DND-41 (cell line): ENCODE data around the gene PLCB4.

Experiments
- ATAC-seq: fragments of 200-7000 bp; cut with Tn5 transposase; 3 replicates; pipeline ENCODE4 v1.9.1; 2021; ENCODE audit warnings: low read depth; ENCODE audit not compliant: insufficient read depth
- DNase-seq: peaks from one replicate; pipeline ENCODE4 v3.0.0-alpha.2; 2020
- H2AFZ ChIP-seq: 2 replicates; pipeline ENCODE4 v1.6.0; 2012; ENCODE audit warnings: low read depth, low read length
- H3K27ac ChIP-seq: 2 replicates; pipeline ENCODE4 v1.5.1; 2012; ENCODE audit warnings: low read length, inconsistent platforms
- H3K27me3 ChIP-seq: fragments of 200-600 bp; sonication (generic); 2 replicates; pipeline ENCODE4 v1.6.0; 2012; ENCODE audit warnings: low read length, mild to moderate bottlenecking, inconsistent platforms; ENCODE audit not compliant: insufficient read depth, poor library complexity
- H3K36me3 ChIP-seq: 2 replicates; pipeline ENCODE4 v1.5.1; 2012; ENCODE audit warnings: low read length, inconsistent platforms; ENCODE audit not compliant: insufficient read depth
- H3K4me1 ChIP-seq: 2 replicates; pipeline ENCODE4 v1.5.1; 2012; ENCODE audit warnings: mild to moderate bottlenecking, low read length; ENCODE audit not compliant: insufficient read depth
- H3K4me2 ChIP-seq: 2 replicates; pipeline ENCODE4 v1.6.0; 2012; ENCODE audit warnings: mild to moderate bottlenecking, moderate library complexity, low read length, inconsistent platforms; ENCODE audit not compliant: insufficient read depth
- H3K4me3 ChIP-seq, 2 experiments: fragments of 200-600 bp in 1 of 2; shearing (Covaris generic) in 1 of 2; 2 replicates each; pipeline ENCODE4 v1.5.1; 2012 to 2016; ENCODE audit warnings: inconsistent platforms in 2 of 2, low read length in 2 of 2, mild to moderate bottlenecking in 2 of 2, low read depth in 1 of 2, moderate library complexity in 1 of 2
- H3K79me2 ChIP-seq: 2 replicates; pipeline ENCODE4 v1.6.0; 2012; ENCODE audit warnings: low read length, inconsistent platforms; ENCODE audit not compliant: insufficient read depth
- H3K9ac ChIP-seq: 2 replicates; pipeline ENCODE4 v1.6.0; 2012; ENCODE audit warnings: low read depth, mild to moderate bottlenecking, inconsistent platforms, low read length, moderate library complexity
- H3K9me3 ChIP-seq: 2 replicates; pipeline ENCODE4 v1.5.1; 2012; ENCODE audit warnings: low read length, moderate library complexity, mild to moderate bottlenecking, inconsistent platforms; ENCODE audit not compliant: insufficient read depth, severe bottlenecking
- H4K20me1 ChIP-seq: 2 replicates; pipeline ENCODE4 v1.6.0; 2012; ENCODE audit warnings: low read length; ENCODE audit not compliant: insufficient read depth
- EZH2 ChIP-seq: IDR thresholded peaks from 3 replicates; pipeline ENCODE4 v1.6.1; 2012; ENCODE audit warnings: borderline replicate concordance, low read depth, mild to moderate bottlenecking, moderate library complexity, low read length, inconsistent platforms; ENCODE audit not compliant: severe bottlenecking
- TF ChIP-seq, protein P1 (sequence below): IDR thresholded peaks from 2 replicates; pipeline ENCODE4 v1.5.1; 2012; ENCODE audit warnings: borderline replicate concordance, low read length, moderate library complexity, mild to moderate bottlenecking; ENCODE audit not compliant: poor library complexity, severe bottlenecking; ENCODE audit errors: extremely low read depth

PLCB4 gene

DNA sequence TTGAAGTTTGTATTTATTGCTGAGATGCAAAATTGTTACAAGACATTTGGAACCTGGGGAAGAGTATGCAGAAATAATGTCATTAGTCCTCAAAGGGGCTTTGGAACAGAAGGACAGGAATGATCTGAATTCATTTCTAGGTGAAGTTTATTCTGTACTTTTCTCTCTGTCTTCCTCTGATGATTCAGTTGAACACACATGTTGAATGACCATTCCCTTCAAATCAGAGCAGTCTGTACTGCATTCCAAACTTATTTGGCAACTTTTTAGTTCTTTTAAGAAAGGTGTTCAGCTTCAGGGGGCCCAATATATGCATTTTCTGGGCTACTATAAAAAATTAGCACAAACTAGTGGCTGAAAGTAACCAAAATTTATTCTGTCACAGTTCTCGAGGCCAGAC, 231.6 kb downstream of the PLCB4 start:
- no peaks in the 10 kb centered on the region for H3K4me1 ChIP-seq
- no peak for ATAC-seq
- DNase-seq: no peak
- H3K4me3 ChIP-seq: no peak overlapping the region
- H3K27ac ChIP-seq: no peak overlapping the region
- no peak overlapping the region for H2AFZ ChIP-seq
- no peaks in the 10 kb centered on the region for H3K79me2 ChIP-seq
- no peaks in the 10 kb centered on the region for H3K9me3 ChIP-seq
- H3K9ac ChIP-seq: no peak overlapping the region
- H3K36me3 ChIP-seq: no peaks in the 10 kb centered on the region
- TF ChIP-seq, protein P1, sequence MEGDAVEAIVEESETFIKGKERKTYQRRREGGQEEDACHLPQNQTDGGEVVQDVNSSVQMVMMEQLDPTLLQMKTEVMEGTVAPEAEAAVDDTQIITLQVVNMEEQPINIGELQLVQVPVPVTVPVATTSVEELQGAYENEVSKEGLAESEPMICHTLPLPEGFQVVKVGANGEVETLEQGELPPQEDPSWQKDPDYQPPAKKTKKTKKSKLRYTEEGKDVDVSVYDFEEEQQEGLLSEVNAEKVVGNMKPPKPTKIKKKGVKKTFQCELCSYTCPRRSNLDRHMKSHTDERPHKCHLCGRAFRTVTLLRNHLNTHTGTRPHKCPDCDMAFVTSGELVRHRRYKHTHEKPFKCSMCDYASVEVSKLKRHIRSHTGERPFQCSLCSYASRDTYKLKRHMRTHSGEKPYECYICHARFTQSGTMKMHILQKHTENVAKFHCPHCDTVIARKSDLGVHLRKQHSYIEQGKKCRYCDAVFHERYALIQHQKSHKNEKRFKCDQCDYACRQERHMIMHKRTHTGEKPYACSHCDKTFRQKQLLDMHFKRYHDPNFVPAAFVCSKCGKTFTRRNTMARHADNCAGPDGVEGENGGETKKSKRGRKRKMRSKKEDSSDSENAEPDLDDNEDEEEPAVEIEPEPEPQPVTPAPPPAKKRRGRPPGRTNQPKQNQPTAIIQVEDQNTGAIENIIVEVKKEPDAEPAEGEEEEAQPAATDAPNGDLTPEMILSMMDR: no peak
- no peak for TF ChIP-seq EZH2
- no peaks in the 10 kb centered on the region for H4K20me1 ChIP-seq
- H3K27me3 ChIP-seq: no peaks in the 10 kb centered on the region
- no peak overlapping the region for H3K4me2 ChIP-seq

DNA sequence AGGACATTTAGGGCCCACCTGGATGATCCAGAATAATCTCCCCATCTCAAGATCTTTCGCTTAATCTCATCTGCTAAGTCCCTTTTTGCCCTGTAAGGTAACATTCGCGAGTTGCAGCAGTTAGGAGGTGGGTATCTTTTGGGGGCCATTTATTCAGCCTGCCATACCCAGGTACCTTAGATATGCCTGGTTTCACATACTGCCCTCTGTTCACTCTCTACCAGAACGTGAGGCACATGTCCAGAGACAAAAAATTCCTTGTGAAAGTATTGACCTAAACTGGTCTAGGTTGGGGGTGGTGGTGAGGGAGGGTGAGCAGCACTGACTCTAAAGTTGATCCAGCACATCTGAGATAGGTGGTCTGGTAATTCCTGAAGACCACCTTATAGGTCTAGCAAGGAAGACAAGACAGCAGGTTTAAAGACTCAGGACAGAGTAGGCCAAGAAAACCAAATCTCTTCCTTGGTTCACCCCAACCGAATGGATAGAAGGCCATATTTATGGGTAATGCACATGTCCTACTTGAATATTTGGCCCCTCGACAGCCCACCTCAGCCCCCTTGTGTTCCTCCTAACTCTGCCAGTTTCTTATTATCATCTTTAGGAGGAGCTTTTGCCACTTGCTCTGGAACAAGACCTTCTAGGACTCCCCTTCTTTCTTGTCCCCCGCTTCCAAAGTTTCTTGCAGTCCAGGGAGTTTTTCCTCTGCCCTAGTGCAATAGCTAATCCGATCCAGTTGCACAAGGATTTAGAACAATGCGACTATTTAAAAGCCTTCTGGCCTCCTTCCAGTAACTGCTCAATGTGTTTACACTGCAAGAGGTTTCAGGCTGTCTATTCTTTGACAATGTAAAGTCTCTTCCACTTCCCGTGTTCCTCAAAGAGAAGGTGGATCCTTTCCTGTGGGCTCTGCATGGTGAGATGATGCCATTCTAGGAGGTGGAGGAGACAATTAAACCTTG, 232.5 kb downstream of the PLCB4 start:
- Histone ChIP-seq H3K27ac (no peak overlapping the region), H3K36me3 (no peaks in the 10 kb centered on the region), H3K9me3 (no peaks in the 10 kb centered on the region), H2AFZ (no peak overlapping the region), H3K27me3 (no peaks in the 10 kb centered on the region), H3K4me3 (no peak overlapping the region), H3K4me2 (no peak overlapping the region), H3K4me1 (no peaks in the 10 kb centered on the region), H3K9ac (no peak overlapping the region), H4K20me1 (no peaks in the 10 kb centered on the region), H3K79me2 (no peaks in the 10 kb centered on the region)
- no peak for ATAC-seq
- DNase-seq: no peak
- no peak for TF ChIP-seq EZH2
- TF ChIP-seq, protein P1: no peak

DNA sequence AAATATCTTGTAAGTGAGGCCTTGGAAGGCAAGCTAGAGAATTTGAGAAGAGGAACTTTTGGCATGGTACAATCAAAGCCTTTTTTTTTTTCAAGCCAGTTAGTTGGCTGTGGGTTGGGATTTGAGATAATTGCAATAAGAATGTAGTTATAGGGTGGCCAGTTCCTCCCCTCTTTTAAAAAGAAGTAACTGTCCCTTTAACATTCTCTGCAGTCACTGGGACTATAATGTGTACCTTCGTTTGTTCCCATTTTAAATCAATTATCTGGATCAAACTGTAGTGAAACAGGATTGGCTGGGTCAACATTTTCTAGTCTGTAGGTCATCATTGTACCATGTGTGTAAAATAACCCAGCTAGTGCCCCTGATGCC, 233.2 kb downstream of the PLCB4 start:
- no peaks in the 10 kb centered on the region for H3K36me3 ChIP-seq
- H4K20me1 ChIP-seq: no peaks in the 10 kb centered on the region
- no peak overlapping the region for H3K9ac ChIP-seq
- no peak overlapping the region for H3K4me2 ChIP-seq
- H2AFZ ChIP-seq: no peak overlapping the region
- H3K4me1 ChIP-seq: no peaks in the 10 kb centered on the region
- H3K4me3 ChIP-seq: no peak overlapping the region
- H3K27me3 ChIP-seq: no peaks in the 10 kb centered on the region
- no peaks in the 10 kb centered on the region for H3K9me3 ChIP-seq
- ATAC-seq: no peak
- DNase-seq: no peak
- TF ChIP-seq, protein P1: no peak
- TF ChIP-seq EZH2: no peak
- H3K79me2 ChIP-seq: no peaks in the 10 kb centered on the region
- H3K27ac ChIP-seq: no peak overlapping the region
